Kidney glomerular epithelial cell (primary cell): ENCODE results near the gene RHBDF2.
A peak's percentile ranks its signal among the peaks of the same experiment; 100 is the strongest.
"Not testable (repeated sequence)": the region's sequence is repeated elsewhere in the genome, so short reads cannot be mapped to it uniquely, and the experiment has no call there.

Source experiments
- DNase-seq: peaks from one replicate; lab custom pipeline; 2025; lab: John Stamatoyannopoulos, UW

Gene RHBDF2

GRCh38 chr17:76524598-76525512, 23.6 kb upstream of the RHBDF2 start:
- no peak for DNase-seq

GRCh38 chr17:76523084-76524037, 22.1 kb upstream of the RHBDF2 start:
- peak; percentile 27 for DNase-seq

- not testable (repeated sequence) for DNase-seq
Measured at GRCh38 chr17:76521683-76522082, 20.5 kb upstream of the RHBDF2 start.

GRCh38 chr17:76521262-76521661, 20.0 kb upstream of the RHBDF2 start:
- DNase-seq, result no peak

- DNase-seq, result no peak
Measured at GRCh38 chr17:76519048-76519966, 18.1 kb upstream of the RHBDF2 start.

- peak; percentile 39 for DNase-seq
Measured at GRCh38 chr17:76517638-76518038, 16.4 kb upstream of the RHBDF2 start.

- peak; percentile 82 for DNase-seq
Measured at GRCh38 chr17:76515274-76515949, 14.2 kb upstream of the RHBDF2 start.

GRCh38 chr17:76514355-76514754, 13.1 kb upstream of the RHBDF2 start:
- not testable (repeated sequence) for DNase-seq

GRCh38 chr17:76513306-76513692, 12.1 kb upstream of the RHBDF2 start:
- DNase-seq, result no peak

- DNase-seq, result no peak
Measured at GRCh38 chr17:76512366-76513305, 11.4 kb upstream of the RHBDF2 start.

GRCh38 chr17:76511668-76512365, 10.6 kb upstream of the RHBDF2 start:
- no peak for DNase-seq

GRCh38 chr17:76510831-76511244, 9.6 kb upstream of the RHBDF2 start:
- DNase-seq, result no peak

- DNase-seq, result not testable (repeated sequence)
Measured at GRCh38 chr17:76508472-76509063, 7.3 kb upstream of the RHBDF2 start.

- peak; percentile 72 for DNase-seq
Measured at GRCh38 chr17:76506408-76507345, 5.5 kb upstream of the RHBDF2 start.

- no peak for DNase-seq
Measured at GRCh38 chr17:76504117-76504516, 2.9 kb upstream of the RHBDF2 start.

GRCh38 chr17:76502341-76503211, 1.4 kb upstream of the RHBDF2 start:
- DNase-seq, result no peak
